Measurements from ENCODE around the gene CTNNAL1.
A peak's percentile ranks its signal among the peaks of the same experiment; 100 is the strongest.

CTNNAL1 gene

GRCh38 chr9:109036744-109037680 is 23.7 kb upstream of the CTNNAL1 start:
- no peak overlapping the region for H3K4me3 ChIP-seq (replicated peaks; ENCODE audit: low read depth, low read length)
- no peak for TF ChIP-seq CTCF (IDR thresholded peaks at IDR 0.05; ENCODE audit: low read length, missing control alignments)

GRCh38 chr9:109035684-109036423 is 22.6 kb upstream of the CTNNAL1 start:
- peak; percentile 86 for DNase-seq (ENCODE audit: low read depth)
- no peak for TF ChIP-seq CTCF (IDR thresholded peaks at IDR 0.05; ENCODE audit: low read length, missing control alignments)
- no peak overlapping the region for H3K4me3 ChIP-seq (replicated peaks; ENCODE audit: low read depth, low read length)

More at GRCh38 chr9:109036744-109037680, 23.7 kb upstream of the CTNNAL1 start:
- no peak for DNase-seq (ENCODE audit: low read depth)

- no peak overlapping the region for H3K4me3 ChIP-seq (replicated peaks; ENCODE audit: low read depth, low read length)
- no peak for DNase-seq (ENCODE audit: low read depth)
- TF ChIP-seq CTCF (IDR thresholded peaks at IDR 0.05; ENCODE audit: low read length, missing control alignments), result no peak
Observed at GRCh38 chr9:109033941-109034700, 20.8 kb upstream of the CTNNAL1 start.

- no peak overlapping the region for H3K4me3 ChIP-seq (replicated peaks; ENCODE audit: low read depth, low read length)
- no peak for TF ChIP-seq CTCF (IDR thresholded peaks at IDR 0.05; ENCODE audit: low read length, missing control alignments)
- DNase-seq (ENCODE audit: low read depth), result peak; percentile 73
Observed at GRCh38 chr9:109031241-109031640, 17.9 kb upstream of the CTNNAL1 start.

GRCh38 chr9:109030426-109030825 is 17.1 kb upstream of the CTNNAL1 start:
- no peak for TF ChIP-seq CTCF (IDR thresholded peaks at IDR 0.05; ENCODE audit: low read length, missing control alignments)

GRCh38 chr9:109028457-109028856 is 15.2 kb upstream of the CTNNAL1 start:
- no peak overlapping the region for H3K4me3 ChIP-seq (replicated peaks; ENCODE audit: low read depth, low read length)
- TF ChIP-seq CTCF (IDR thresholded peaks at IDR 0.05; ENCODE audit: low read length, missing control alignments), result no peak
- no peak for DNase-seq (ENCODE audit: low read depth)

More at GRCh38 chr9:109030426-109030825, 17.1 kb upstream of the CTNNAL1 start:
- no peak overlapping the region for H3K4me3 ChIP-seq (replicated peaks; ENCODE audit: low read depth, low read length)
- no peak for DNase-seq (ENCODE audit: low read depth)

All from fibroblast of pulmonary artery (primary cell).